GM12878 (cell line): Measurements from ENCODE around the gene SAP30L. TPM values are rescaled to one million over a fixed set of nuclear protein-coding genes. Genes with fewer than 3 reads are reported as not detected.
A peak's percentile ranks its signal among the peaks of the same experiment; 100 is the strongest.

Experiments used
- ATAC-seq: fragments of 200-7000 bp; cut with Tn5 transposase; 3 replicates; pipeline ENCODE4 v1.9.1; 2020; ENCODE audit warnings: mild to moderate bottlenecking, moderate library complexity
- BruUV-seq: library from RNA; stranded (reverse); fragments of 400-500 nt; replicated peaks from 2 replicates; lab custom pipeline; 2021; lab: Mats Ljungman, UMichigan
- CTCF ChIA-PET: fragments of 300-600 bp; sonication (Branson Sonifier 250); formaldehyde crosslinking; extraction: SDS; loops from one replicate; lab custom pipeline; 2021; ENCODE audit warnings: inconsistent platforms; lab: Yijun Ruan, JAX
- POLR2A ChIA-PET: fragments of 350-600 bp; formaldehyde crosslinking; extraction: SDS; loops from one replicate; lab custom pipeline; 2021; ENCODE audit warnings: inconsistent platforms; lab: Charles Lee
- RAD21 ChIA-PET: fragments of 300-600 bp; sonication (Branson Sonifier 250); formaldehyde crosslinking; loops from one replicate; lab custom pipeline; 2023; ENCODE audit warnings: antibody characterized with exemption; ENCODE audit not compliant: unreplicated experiment; lab: Charles Lee
- SMC1A ChIA-PET: fragments of 300-600 bp; sonication (Branson Sonifier 250); formaldehyde crosslinking; loops from one replicate; lab custom pipeline; 2023; ENCODE audit not compliant: unreplicated experiment, uncharacterized antibody; lab: Charles Lee
- DNase-seq: peaks from one replicate; pipeline ENCODE4 v3.0.0-alpha.2; 2011; ENCODE audit warnings: low read depth, low spot score
- FAIRE-seq: peaks from 3 replicates; lab custom pipeline; 2011; peaks lifted over from hg19 to GRCh38; lab: Jason Lieb, UNC
- H2AFZ ChIP-seq: 2 replicates; pipeline ENCODE4 v1.6.0; 2011; ENCODE audit warnings: low read depth, low read length, control low read depth; ENCODE audit not compliant: control insufficient read depth
- H3K27ac ChIP-seq: 2 replicates; pipeline ENCODE4 v1.5.1; 2011; ENCODE audit warnings: control low read depth; ENCODE audit not compliant: control insufficient read depth, insufficient read depth
- H3K27me3 ChIP-seq, 2 experiments: replicated peaks in 1 of 2; 2 replicates each; pipeline versions ENCODE4 v1.6.0 to v1.6.1; 2011; ENCODE audit warnings: low read length in 1 of 2; ENCODE audit not compliant: control insufficient read depth in 2 of 2, insufficient read depth in 2 of 2
- H3K36me3 ChIP-seq, 2 experiments: 2 replicates each; pipeline ENCODE4 v1.5.1; 2011; ENCODE audit warnings: low read length in 1 of 2; ENCODE audit not compliant: control insufficient read depth in 2 of 2, insufficient read depth in 2 of 2
- H3K4me1 ChIP-seq: 2 replicates; pipeline ENCODE4 v1.6.1; 2011; ENCODE audit warnings: mild to moderate bottlenecking, low read length, moderate library complexity, mixed read lengths; ENCODE audit not compliant: control insufficient read depth, insufficient read depth
- H3K4me2 ChIP-seq: 2 replicates; pipeline ENCODE4 v1.6.0; 2011; ENCODE audit warnings: control low read depth; ENCODE audit not compliant: control insufficient read depth, insufficient read depth
- H3K4me3 ChIP-seq: fragments of 200-600 bp; sonication (generic); 2 replicates; pipeline ENCODE4 v1.5.1; 2016
- H3K79me2 ChIP-seq: 2 replicates; pipeline ENCODE4 v1.6.0; 2011; ENCODE audit warnings: low read length; ENCODE audit not compliant: control insufficient read depth, insufficient read depth
- H3K9ac ChIP-seq: 2 replicates; pipeline ENCODE4 v1.8.0; 2011; ENCODE audit warnings: low read length, control low read depth, mixed read lengths; ENCODE audit not compliant: control insufficient read depth, insufficient read depth
- H3K9me3 ChIP-seq: replicated peaks from 3 replicates; pipeline ENCODE4 v1.5.1; 2011; ENCODE audit warnings: mild to moderate bottlenecking, low read length; ENCODE audit not compliant: control insufficient read depth, insufficient read depth
- H4K20me1 ChIP-seq: 2 replicates; pipeline ENCODE4 v1.6.0; 2011; ENCODE audit not compliant: control insufficient read depth, insufficient read depth
- BCL11A ChIP-seq: IDR thresholded peaks from 2 replicates; pipeline ENCODE4 v1.6.1; 2011; ENCODE audit warnings: low read depth, low read length
- CREB1 ChIP-seq: IDR thresholded peaks from 2 replicates; pipeline ENCODE4 v1.6.1; 2012; ENCODE audit warnings: low read depth, mild to moderate bottlenecking, inconsistent platforms
- HDGF ChIP-seq: fragments of 450-650 bp; IDR thresholded peaks from 2 replicates; pipeline ENCODE4 v1.6.1; 2016; ENCODE audit warnings: antibody characterized with exemption
- IRF4 ChIP-seq: IDR thresholded peaks from 2 replicates; pipeline ENCODE4 v1.6.1; 2011; ENCODE audit warnings: low read depth, low read length
- NR2F1 ChIP-seq: fragments of 450-650 bp; conservative IDR thresholded peaks from 2 replicates; pipeline ENCODE4 v1.6.1; 2017; ENCODE audit warnings: mild to moderate bottlenecking
- SP1 ChIP-seq: IDR thresholded peaks from one replicate; pipeline ENCODE4 v1.6.1; 2011; ENCODE audit warnings: low read depth, low read length
- SUZ12 ChIP-seq: fragments of 200-600 bp; sonication (generic); IDR thresholded peaks from one replicate; pipeline ENCODE4 v1.6.1; 2018; ENCODE audit warnings: antibody characterized with exemption, mild to moderate bottlenecking; ENCODE audit not compliant: unreplicated experiment
- ZNF217 ChIP-seq: fragments of 450-650 bp; IDR thresholded peaks from 2 replicates; pipeline ENCODE4 v1.6.1; 2017; ENCODE audit warnings: antibody characterized with exemption, mild to moderate bottlenecking
- ZNF622 ChIP-seq: fragments of 450-650 bp; IDR thresholded peaks from 2 replicates; pipeline ENCODE4 v1.6.1; 2017; ENCODE audit warnings: mild to moderate bottlenecking, inconsistent platforms
- ZZZ3 ChIP-seq: IDR thresholded peaks from 2 replicates; pipeline ENCODE4 v1.6.1; 2011; ENCODE audit warnings: low read depth; ENCODE audit not compliant: control insufficient read depth, insufficient read length
- WGBS: methylation state at CpG from one replicate; pipeline ENCODE4 v1.1.6; 2016; ENCODE audit warnings: low lambda C conversion rate; ENCODE audit not compliant: insufficient replicate concordance, insufficient coverage; ENCODE audit errors: missing lambda C conversion rate; 5-methylcytosine and 5-hydroxymethylcytosine counted together
- in situ Hi-C: fragments of 300-500 bp; cut with MboI; formaldehyde crosslinking; loops from 9 replicates; pipeline ENCODE4 v1.14.3; 2018; ENCODE audit warnings: mixed read lengths
- intact Hi-C: fragments of 100-400 bp; cut with micrococcal nuclease; formaldehyde crosslinking; loops from one replicate; pipeline ENCODE4 v1.14.2; 2022; ENCODE audit not compliant: unreplicated experiment
- polyA plus RNA-seq, 11 experiments: library from polyadenylated mRNA; depleted of rRNA in 4 of 11; unstranded in 6 of 11; stranded (reverse) in 5 of 11; fragments of >200 nt; fragmentation: Nextera tagmentation in 4 of 11; fragmentation: Illumina TruSeq in 1 of 11; extraction: Ambion mirVana in 4 of 11; extraction: Trizol in 1 of 11; gene quantifications; 1 replicate in 1 of 11; 2 replicates in 10 of 11; pipeline versions ENCODE4 v1.2.1 to v1.2.3, GENCODE V29; 2011 to 2016; ENCODE audit warnings: inconsistent platforms in 2 of 11, missing spikeins in 2 of 11, low read depth in 1 of 11
- total RNA-seq, 4 experiments: library from RNA; depleted of rRNA in 3 of 4; stranded (reverse); fragments of >200 nt in 3 of 4; fragmentation: Illumina TruSeq in 1 of 4; extraction: Trizol in 1 of 4; gene quantifications; 2 replicates each; pipeline versions ENCODE4 v1.2.1 to v1.2.3, GENCODE V29; 2013 to 2021
- TF ChIP-seq, protein P1 (sequence below): fragments of 450-650 bp; IDR thresholded peaks from 2 replicates; pipeline ENCODE4 v1.6.1; 2017; ENCODE audit warnings: low read depth, mild to moderate bottlenecking, moderate library complexity
- TF ChIP-seq, protein P2 (sequence below): fragments of 450-650 bp; IDR thresholded peaks from 2 replicates; pipeline ENCODE4 v1.6.1; 2018; ENCODE audit warnings: mild to moderate bottlenecking, low read depth, moderate library complexity; ENCODE audit not compliant: partially characterized antibody
- TF ChIP-seq, protein P3 (sequence below): fragments of 450-650 bp; IDR thresholded peaks from 2 replicates; pipeline ENCODE4 v1.6.1; 2017; ENCODE audit warnings: mild to moderate bottlenecking, moderate library complexity

The SAP30L gene
- total and polyA plus RNA-seq, 10 of the 15 experiments (the other 5 are each of a cell fraction or from before 2014, with no cell fraction given), result 2.4 to 36.8 (median 15.7) TPM

DNA sequence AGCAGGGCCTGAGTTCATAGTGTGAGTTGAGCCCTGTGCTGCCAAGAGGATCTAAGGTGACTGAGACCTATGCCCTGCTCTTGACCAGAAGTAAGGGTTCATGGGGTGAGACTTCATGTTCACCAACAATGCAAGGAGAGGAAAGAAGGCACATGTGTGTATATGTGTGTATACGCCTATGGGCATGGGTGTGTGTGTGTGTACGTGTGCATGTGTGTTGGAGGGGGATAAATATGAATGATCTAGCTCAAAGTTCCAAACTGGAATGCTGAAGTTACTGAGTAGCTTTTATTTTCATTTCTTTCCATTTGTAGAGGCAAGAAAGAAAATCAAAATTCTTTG lies 57.9 kb downstream of the SAP30L start (continued):
- TF ChIP-seq, protein P1, sequence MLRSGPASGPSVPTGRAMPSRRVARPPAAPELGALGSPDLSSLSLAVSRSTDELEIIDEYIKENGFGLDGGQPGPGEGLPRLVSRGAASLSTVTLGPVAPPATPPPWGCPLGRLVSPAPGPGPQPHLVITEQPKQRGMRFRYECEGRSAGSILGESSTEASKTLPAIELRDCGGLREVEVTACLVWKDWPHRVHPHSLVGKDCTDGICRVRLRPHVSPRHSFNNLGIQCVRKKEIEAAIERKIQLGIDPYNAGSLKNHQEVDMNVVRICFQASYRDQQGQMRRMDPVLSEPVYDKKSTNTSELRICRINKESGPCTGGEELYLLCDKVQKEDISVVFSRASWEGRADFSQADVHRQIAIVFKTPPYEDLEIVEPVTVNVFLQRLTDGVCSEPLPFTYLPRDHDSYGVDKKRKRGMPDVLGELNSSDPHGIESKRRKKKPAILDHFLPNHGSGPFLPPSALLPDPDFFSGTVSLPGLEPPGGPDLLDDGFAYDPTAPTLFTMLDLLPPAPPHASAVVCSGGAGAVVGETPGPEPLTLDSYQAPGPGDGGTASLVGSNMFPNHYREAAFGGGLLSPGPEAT, result 0 out of 2 replicates have a peak, but pooled peaks have one; percentile 2
- TF ChIP-seq HDGF, result peak; percentile 64
- TF ChIP-seq, protein P2, sequence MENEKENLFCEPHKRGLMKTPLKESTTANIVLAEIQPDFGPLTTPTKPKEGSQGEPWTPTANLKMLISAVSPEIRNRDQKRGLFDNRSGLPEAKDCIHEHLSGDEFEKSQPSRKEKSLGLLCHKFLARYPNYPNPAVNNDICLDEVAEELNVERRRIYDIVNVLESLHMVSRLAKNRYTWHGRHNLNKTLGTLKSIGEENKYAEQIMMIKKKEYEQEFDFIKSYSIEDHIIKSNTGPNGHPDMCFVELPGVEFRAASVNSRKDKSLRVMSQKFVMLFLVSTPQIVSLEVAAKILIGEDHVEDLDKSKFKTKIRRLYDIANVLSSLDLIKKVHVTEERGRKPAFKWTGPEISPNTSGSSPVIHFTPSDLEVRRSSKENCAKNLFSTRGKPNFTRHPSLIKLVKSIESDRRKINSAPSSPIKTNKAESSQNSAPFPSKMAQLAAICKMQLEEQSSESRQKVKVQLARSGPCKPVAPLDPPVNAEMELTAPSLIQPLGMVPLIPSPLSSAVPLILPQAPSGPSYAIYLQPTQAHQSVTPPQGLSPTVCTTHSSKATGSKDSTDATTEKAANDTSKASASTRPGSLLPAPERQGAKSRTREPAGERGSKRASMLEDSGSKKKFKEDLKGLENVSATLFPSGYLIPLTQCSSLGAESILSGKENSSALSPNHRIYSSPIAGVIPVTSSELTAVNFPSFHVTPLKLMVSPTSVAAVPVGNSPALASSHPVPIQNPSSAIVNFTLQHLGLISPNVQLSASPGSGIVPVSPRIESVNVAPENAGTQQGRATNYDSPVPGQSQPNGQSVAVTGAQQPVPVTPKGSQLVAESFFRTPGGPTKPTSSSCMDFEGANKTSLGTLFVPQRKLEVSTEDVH, result no peak
- TF ChIP-seq SUZ12, result no peak
- no peak for TF ChIP-seq SP1
- TF ChIP-seq CREB1, result no peak

DNA sequence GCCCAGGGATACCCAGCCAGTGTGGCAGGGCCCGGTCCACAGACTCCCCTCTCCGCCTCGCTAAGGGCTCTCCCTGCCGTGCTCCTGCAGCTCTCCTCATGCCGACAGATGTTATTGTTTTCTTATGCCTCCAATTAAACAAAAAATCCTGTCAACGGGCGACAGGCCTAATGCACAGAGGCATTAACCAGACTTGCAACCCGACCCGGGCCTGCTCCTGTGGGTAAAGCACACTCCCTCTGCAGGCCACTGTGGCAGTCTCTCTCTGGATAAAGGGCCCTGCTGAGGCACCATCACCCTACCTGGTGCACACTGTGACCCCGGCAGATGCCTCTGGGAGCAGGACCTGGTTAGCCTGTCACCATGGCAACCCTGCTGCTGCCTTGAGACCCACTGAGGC lies 59.8 kb downstream of the SAP30L start:
- Histone ChIP-seq H3K4me1 (peaks cover 41% of the 10 kb centered on the region), H2AFZ (no peak overlapping the region), H4K20me1 (no peaks in the 10 kb centered on the region), H3K27me3 (no peaks in the 10 kb centered on the region), H3K79me2 (no peaks in the 10 kb centered on the region), H3K4me2 (no peak overlapping the region), H3K27ac (no peak overlapping the region), H3K9me3 (no peaks in the 10 kb centered on the region), H3K4me3 (no peak overlapping the region), H3K9ac (no peak overlapping the region), H3K36me3 (no peaks in the 10 kb centered on the region; a peak in 1 of 4 replicates)
- ChIA-PET POLR2A (interaction anchor here (1.0 kb wide), 1 partner anchor 11 kb away, joined by 3 read pairs; no protein-coding TSS in a partner anchor), RAD21 (interaction anchor here (4.0 kb wide), 1 partner anchor 36 kb away, joined by 19 read pairs; no protein-coding TSS in a partner anchor), SMC1A (interaction anchor here (0.8 to 8.9 kb wide), 2 partner anchors 9 to 10 kb away, joined by 3 to 108 read pairs; no protein-coding TSS in a partner anchor), CTCF (interaction anchor here (1.9 to 2.1 kb wide), 2 partner anchors 11 to 37 kb away, joined by 5 to 6 read pairs; no protein-coding TSS in a partner anchor)
- no peak for ATAC-seq
- over 99% methylated on average over 10 of the region's 10 CpGs for WGBS
- intact Hi-C loops (loop anchor here (10.0 kb wide), 1 partner anchor 249 kb away; the partner anchor contains the start of gene LARP1), in situ Hi-C loops (no loop called here)
- no peak for DNase-seq
- no peak for FAIRE-seq
- no TSS peak for BruUV-seq
- TF ChIP-seq, protein P3, sequence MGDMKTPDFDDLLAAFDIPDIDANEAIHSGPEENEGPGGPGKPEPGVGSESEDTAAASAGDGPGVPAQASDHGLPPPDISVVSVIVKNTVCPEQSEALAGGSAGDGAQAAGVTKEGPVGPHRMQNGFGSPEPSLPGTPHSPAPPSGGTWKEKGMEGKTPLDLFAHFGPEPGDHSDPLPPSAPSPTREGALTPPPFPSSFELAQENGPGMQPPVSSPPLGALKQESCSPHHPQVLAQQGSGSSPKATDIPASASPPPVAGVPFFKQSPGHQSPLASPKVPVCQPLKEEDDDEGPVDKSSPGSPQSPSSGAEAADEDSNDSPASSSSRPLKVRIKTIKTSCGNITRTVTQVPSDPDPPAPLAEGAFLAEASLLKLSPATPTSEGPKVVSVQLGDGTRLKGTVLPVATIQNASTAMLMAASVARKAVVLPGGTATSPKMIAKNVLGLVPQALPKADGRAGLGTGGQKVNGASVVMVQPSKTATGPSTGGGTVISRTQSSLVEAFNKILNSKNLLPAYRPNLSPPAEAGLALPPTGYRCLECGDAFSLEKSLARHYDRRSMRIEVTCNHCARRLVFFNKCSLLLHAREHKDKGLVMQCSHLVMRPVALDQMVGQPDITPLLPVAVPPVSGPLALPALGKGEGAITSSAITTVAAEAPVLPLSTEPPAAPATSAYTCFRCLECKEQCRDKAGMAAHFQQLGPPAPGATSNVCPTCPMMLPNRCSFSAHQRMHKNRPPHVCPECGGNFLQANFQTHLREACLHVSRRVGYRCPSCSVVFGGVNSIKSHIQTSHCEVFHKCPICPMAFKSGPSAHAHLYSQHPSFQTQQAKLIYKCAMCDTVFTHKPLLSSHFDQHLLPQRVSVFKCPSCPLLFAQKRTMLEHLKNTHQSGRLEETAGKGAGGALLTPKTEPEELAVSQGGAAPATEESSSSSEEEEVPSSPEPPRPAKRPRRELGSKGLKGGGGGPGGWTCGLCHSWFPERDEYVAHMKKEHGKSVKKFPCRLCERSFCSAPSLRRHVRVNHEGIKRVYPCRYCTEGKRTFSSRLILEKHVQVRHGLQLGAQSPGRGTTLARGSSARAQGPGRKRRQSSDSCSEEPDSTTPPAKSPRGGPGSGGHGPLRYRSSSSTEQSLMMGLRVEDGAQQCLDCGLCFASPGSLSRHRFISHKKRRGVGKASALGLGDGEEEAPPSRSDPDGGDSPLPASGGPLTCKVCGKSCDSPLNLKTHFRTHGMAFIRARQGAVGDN, result no peak
- TF ChIP-seq ZNF622 (no peak), ZNF217 (no peak), IRF4 (no peak), ZZZ3 (no peak), BCL11A (no peak), NR2F1 (no peak)
